ENCODE results near the gene MCL1.
A peak's percentile ranks its signal among the peaks of the same experiment; 100 is the strongest.
"Not testable (repeated sequence)": the region's sequence is repeated elsewhere in the genome, so short reads cannot be mapped to it uniquely, and the experiment has no call there.

MCL1 gene

DNA sequence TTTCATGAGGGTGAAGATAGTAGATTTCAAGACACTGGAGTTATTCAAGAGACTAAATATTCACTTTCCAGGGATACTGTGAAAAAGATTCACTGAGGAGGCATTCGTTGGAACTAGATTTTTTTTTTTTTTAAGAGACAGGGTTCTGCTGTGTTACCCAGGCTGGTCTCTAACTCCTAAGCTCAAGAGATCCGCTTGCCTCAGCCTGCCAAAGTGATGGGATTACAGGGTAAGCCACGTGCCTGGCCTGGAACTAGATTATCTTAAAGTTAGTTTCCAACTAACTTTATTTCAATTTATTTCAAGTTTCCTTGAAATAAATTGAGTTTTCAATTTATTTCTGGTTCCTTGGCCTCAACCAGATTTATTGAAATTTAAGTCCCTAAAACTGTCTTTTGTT lies 24.3 kb upstream of the MCL1 start:
- DNase-seq (ENCODE audit: low read depth in 1 of 2, low spot score in 1 of 2) = no peak

DNA sequence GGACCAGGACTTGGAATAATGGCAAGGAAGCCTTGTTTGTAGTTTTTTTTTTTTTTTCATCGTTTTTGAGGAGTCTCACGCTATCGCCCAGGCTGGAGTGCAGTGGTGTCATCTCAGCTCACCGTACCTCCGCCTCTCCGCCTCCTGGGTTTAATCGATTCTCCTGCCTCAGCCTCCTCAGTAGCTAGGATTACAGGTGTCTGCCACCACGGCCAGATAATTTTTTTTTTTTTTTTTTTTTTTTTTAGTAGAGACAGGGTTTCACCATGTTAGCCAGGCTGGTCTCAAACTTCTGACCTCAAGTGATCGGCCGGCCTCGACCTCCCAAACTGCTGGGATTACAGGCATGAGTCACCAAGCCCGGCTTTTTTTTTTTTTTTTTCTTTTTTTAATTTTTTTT lies 23.0 kb upstream of the MCL1 start:
- DNase-seq (ENCODE audit: low read depth in 1 of 2, low spot score in 1 of 2) = not testable (repeated sequence)

DNA sequence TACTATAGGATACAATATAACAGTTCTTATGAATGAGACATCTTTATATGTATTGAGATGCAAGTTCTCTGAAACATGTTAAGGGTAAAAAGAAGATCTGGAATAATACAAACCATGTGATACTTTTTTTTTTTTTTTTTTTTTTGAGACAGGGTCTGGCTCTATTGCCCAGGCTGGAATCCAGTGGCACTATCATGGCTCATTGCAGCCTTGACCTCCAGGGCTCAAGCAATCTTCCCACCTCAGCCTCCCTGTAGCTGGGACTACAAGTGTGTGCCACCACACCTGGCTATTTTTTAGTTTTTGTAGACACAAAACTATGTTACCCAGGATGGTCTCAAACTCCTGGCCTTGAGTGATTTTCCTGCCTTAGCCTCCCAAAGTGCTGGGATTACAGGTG lies 22.1 kb upstream of the MCL1 start:
- DNase-seq (ENCODE audit: low read depth in 1 of 2, low spot score in 1 of 2) = no peak

DNA sequence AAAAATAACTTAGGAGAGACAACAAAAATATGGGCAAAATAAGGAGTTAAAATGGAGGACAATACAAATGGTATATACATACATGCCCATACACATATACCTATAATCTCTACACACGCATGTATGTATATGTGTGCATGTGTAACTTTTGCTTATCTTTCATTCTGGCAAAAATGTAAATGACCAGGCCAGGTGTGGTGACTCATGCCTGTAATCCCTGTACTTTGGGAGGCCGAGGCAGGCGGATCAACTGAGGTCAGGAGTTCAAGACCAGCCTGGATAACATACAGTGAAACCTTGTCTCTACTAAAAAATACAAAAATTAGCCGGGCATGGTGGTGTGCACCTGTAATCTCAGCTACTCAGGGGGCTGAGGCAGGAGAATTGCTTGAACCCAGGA lies 18.9 kb upstream of the MCL1 start:
- not testable (repeated sequence) for DNase-seq (ENCODE audit: low read depth in 1 of 2, low spot score in 1 of 2)

DNA sequence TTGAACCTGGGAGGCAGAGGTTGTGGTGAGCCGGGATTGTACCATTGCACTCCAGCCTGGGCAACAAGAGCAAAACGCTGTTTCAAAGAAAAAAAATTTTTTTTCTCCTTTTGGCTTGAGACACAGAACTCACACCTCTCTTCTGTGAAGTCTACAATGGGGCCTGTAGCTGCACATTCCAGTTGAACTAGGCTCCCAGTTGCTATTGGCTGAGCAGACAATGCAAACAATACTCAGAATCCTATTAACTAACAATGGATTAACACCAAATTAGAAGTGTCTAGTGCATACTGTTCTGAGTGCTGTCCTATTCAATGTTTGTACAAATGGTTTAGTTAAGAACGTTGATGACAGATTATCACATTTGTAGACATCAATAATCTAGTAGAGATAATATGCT lies 17.6 kb upstream of the MCL1 start:
- DNase-seq (ENCODE audit: low read depth in 1 of 2, low spot score in 1 of 2) = no peak

DNA sequence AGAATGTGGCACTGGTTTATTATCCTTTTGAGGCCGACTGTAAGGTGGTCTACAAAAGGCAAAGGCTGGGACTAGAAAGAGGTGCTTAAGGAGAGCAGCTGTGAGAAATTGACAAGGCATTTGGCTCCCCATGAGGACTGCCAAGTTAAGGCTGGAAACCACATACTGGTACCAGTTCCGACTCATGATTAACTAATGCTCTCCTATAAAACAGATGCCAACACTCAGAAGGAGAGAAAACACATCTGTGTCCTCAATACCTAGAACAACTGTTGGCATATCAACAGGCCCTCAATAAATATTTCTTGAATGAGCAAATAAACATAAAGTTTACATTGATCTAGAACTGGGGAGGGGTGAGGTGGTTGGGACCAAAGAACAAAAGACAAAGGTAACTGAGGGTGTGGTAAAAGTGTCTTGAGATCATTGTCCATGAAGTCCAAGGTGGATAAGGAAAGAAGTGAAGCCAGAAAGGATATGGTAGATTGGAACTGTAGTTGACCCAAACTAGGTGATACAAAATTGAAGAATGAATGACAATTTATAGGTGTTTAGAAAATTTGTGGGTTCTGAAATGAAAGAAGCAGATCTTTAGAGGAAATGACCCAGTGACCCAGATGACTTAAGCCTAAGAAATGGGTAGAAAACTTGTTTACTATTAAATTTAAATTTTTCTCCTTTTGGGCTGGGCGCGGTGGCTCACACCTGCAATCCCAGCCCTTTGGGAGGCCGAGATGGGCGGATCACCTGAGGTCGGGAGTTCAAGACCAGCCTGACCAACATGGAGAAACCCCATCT lies 16.9 kb upstream of the MCL1 start:
- DNase-seq (ENCODE audit: low read depth in 1 of 2, low spot score in 1 of 2) = no peak

DNA sequence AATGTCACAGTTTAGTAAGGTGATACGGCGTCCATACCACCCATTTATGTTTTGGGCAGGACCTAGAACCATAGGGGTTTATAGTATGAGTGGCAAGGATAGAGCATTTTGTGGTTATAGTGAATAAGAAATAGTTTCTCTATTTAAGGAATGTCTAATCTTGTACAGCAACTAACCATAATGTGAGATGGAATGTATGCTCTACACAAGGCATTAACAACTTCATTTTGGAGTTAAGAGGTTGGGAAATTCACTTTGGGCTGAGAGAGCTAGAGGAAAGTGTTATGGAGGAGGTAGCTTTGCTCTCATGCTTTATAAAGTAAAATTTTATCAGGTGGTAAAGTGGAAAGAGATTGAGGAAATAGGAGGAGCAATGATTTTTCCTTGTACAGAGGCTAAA lies 3.0 kb upstream of the MCL1 start:
- DNase-seq (ENCODE audit: low read depth in 1 of 2, low spot score in 1 of 2) = no peak

DNA sequence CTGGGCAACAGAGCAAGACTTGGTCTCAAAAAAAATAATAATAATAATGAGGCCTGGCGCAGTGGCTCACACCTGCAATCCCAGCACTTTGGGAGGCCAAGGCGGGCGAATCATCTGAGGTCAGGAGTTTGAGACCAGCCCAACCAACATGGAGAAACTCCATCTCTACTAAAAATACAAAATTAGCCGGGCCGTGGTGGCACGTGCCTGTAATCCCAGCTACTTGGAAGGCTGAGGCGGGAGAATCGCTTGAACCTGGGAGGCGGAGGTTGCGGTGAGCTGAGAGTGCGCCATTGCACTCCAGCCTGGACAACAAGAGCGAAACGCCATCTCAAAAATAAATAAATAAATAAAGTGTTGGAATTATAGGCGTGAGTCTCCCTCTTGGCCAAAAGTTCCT lies 2.6 kb upstream of the MCL1 start:
- not testable (repeated sequence) for DNase-seq (ENCODE audit: low read depth in 1 of 2, low spot score in 1 of 2)

DNA sequence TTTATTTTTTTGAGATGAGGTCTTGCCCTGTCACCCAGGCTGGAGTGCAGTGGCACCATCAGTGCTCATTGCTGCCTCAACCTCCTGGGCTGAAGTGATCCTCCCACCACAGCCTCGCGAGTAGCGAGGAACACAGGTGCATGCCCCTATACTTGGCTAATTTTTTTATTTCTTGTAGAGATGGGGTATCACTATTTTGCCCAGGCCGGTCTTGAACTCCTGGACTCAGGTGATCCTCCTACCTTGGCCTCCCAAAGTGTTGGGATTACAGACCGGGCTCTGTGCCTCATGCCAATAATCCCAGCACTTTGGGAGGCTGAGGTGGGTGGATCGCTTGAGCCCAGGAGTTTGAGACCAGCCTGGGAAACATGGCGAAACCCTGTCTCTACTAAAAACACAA lies 2.0 kb upstream of the MCL1 start:
- DNase-seq (ENCODE audit: low read depth in 1 of 2, low spot score in 1 of 2) = not testable (repeated sequence)

DNA sequence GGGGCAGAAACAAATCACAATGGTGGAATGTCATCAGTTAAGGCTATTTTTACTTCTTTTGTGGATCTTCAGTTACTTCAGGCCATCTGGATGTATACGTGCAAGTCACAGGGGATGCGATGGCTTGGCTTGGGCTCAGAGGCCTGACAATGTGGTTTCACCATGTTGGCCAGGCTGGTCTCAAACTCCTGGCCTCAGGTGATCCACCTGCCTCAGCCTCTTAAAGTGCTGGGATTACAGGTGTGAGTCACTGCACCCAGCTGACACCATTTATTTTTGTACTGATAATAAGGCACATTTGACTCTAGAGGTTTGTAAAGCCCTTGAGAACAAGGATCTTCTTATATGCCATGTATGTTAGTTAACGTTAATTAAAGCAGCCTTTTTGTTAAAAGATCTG lies 1.6 kb upstream of the MCL1 start:
- DNase-seq (ENCODE audit: low read depth in 1 of 2, low spot score in 1 of 2) = not testable (repeated sequence)

DNA sequence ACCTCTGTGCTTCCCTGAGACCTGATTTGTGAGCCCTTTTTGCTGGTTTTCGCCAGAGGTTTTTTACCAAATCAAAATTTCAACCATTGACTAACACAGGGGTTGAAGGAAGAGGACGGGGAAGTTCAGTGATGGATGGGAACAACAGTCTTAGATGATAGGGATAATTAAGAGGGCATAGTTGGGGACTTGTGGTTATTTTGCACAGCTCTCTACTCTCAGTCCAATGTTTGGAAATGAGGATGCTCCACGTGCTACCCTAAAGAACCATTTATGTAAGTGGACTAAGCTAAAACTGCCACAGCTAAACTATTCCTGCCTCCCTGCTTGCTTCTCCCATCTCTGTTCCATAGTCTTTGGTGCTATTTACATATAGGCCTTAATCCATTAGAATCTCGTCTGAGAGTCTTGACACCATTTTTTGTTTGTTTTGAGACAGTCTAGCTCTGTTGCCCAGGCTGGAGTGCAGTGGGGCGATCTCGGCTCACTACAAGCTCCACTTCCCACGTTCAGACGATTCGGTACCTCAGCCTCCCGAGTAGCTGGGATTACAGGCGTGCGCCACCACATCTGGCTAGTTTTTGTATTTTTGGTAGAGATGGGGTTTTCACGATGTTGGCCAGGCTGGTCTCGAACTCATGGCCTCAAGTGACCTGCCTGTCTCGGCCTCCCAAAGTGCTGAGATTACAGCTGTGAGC lies 684 bp upstream of the MCL1 start:
- DNase-seq (ENCODE audit: low read depth in 1 of 2, low spot score in 1 of 2) = no peak

DNA sequence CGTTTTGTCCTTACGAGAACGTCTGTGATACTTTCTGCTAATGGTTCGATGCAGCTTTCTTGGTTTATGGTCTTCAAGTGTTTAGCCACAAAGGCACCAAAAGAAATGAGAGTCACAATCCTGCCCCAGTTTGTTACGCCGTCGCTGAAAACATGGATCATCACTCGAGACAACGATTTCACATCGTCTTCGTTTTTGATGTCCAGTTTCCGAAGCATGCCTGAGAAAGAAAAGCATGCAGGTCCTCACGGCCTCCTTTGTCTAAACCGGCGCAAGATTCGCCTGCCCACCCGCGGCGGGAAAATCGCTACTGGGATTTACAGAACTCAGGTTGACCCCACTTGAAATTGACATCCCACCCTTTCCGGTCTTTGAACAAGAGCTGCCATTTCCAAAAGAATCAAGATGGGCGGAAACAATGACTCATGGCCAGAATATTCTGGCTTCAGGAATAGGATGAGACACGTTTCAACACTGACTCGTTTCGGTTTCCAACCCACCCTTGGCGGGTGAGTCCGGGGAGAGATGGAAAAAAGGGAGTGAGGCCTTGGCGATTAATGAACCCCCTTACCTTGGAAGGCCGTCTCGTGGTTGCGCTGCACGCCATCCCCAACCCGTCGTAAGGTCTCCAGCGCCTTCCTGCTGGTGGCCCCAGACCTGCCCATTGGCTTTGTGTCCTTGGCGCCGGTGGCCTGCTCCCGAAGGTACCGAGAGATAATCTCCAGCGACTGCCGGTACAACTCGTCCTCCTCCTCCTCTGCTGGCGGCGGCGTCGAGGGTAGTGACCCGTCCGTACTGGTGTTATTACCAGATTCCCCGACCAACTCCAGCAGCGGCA lies 919 bp downstream of the MCL1 start:
- DNase-seq (ENCODE audit: low read depth in 1 of 2, low spot score in 1 of 2) = peak in 1 of 2 donors; percentile 38

DNA sequence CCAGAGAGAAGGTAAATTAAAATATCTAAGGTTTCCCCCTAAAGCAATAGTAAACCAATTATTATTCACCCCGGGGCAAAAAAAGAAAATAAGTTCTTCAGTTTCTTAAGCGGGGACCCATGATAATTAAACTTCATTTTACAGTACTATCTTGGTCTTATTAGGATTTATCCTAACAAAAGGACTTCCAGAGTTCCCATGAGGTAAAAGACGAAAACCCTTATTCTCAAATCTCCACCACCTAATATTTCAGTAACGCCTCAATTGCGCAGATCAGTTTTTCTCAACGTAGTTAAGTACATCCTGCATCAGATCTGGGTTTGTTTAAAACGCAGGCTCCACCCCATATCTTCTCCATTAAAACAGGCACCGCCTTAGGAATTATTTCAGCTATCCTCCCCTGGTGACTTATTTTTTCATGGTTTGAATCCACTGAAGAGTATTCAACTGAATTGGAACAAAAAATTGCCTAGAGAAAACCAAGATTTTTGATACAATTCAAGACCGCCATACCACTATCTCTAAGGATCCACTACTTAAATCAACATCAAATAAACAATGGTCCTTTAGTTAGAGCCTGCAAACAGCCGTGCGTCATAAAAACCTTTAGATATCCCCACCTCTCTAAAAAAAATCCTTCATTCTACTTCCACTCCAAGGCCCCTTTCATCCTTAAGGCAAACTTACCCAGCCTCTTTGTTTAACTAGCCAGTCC lies 1.7 kb downstream of the MCL1 start:
- no peak for DNase-seq (ENCODE audit: low read depth in 1 of 2, low spot score in 1 of 2)

DNA sequence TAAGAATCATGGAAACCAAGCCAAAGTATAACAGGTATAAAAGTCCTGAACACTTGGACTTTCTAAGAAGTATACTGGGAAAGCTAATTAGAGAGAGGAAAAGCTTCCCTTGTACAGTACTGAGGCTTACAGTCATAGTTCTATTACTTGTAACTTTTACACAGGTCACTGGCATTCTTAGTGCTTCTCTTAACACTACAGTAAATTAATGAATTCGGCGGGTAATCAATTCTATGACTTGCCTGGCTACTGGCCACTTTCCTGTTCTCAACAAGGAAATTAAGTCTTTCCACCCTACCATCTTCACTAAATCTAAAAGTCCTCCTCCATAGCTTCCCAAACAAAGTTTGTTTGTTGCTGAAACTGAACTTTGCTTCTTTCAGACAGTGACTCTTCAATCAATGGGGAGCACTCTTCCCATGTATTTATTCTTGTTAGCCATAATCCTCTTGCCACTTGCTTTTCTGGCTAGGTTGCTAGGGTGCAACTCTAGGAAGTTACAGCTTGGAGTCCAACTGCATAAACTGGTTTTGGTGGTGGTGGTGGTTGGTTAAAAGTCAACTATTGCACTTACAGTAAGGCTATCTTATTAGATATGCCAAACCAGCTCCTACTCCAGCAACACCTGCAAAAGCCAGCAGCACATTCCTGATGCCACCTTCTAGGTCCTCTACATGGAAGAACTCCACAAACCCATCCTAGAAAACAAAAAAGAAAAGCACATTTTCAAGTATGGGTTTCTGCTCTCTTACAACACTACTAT lies 2.4 kb downstream of the MCL1 start:
- no peak for DNase-seq (ENCODE audit: low read depth in 1 of 2, low spot score in 1 of 2)

DNA sequence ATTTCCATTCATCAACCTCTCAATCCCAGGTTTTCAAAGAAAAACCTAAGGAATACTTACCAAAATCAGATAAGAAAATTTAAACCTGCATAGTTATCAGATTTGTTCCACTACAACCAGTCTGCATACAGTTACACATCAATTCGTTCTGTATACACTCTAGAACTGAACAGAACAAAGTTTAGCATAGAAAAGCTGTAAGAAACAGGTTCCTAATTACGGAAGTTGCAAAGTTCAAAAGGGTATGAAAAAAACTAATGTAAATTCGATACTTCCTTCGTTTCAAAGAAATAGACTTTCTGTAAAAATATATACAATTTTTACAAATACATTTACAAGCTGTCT lies 3.1 kb downstream of the MCL1 start:
- DNase-seq (ENCODE audit: low read depth in 1 of 2, low spot score in 1 of 2) = no peak

DNA sequence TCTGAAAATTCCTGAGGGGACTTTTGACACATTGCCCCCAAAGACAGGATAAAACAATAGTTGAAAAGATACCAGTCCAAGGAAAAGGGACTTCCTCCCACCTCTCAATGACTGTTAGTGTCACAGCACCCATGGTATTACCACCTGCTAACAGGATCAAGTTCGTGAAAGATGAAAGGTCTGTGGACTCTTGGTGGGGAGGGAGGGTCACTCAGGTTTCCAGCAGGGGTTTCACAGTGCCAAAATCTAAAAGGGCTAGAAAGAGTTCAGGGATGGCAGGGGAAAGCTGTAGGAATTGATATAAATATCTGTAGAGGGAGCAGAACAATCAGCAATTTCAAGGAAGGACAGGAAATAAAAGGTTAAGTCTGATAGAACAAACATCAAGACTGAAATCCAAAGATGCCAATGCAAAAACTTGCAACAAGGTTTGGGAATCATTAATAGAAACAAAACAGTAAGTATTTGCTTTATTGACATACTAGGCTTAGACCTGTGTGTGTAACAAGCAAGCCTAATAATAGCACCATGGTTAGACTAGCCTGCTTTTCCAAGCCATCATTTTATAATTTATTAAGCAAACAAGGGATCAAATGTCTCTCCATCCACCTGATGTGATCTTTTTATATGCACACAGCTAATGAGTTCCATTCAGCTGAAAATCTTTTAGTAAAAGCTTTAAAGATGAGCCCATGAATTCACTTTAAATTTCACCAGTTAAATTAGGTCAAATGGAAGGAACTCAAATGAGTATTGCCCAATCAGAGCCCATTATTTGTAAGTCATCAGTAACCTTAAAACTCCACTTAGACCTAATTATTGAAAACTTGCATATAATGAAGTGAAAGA lies 3.7 kb downstream of the MCL1 start:
- DNase-seq (ENCODE audit: low read depth in 1 of 2, low spot score in 1 of 2) = no peak

DNA sequence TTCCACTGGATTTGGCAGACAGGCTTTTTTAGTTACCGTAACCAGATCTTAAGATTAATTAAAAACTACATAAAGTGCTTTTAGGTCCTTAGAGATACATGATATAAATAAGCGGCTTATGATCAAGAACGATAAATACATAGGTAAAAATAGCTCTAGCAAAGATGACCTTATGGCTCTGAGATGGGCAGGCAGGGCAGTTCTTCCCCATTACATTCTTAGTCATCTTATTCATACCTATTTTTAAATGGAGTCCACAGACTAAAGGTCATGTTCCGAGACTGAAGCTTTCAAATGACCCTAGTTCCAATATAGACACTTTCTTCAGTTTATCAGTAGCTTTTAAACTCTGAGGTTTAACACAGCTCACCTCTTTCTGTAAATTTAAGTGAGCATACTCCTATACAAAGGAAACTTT lies 4.3 kb downstream of the MCL1 start:
- no peak for DNase-seq (ENCODE audit: low read depth in 1 of 2, low spot score in 1 of 2)

DNA sequence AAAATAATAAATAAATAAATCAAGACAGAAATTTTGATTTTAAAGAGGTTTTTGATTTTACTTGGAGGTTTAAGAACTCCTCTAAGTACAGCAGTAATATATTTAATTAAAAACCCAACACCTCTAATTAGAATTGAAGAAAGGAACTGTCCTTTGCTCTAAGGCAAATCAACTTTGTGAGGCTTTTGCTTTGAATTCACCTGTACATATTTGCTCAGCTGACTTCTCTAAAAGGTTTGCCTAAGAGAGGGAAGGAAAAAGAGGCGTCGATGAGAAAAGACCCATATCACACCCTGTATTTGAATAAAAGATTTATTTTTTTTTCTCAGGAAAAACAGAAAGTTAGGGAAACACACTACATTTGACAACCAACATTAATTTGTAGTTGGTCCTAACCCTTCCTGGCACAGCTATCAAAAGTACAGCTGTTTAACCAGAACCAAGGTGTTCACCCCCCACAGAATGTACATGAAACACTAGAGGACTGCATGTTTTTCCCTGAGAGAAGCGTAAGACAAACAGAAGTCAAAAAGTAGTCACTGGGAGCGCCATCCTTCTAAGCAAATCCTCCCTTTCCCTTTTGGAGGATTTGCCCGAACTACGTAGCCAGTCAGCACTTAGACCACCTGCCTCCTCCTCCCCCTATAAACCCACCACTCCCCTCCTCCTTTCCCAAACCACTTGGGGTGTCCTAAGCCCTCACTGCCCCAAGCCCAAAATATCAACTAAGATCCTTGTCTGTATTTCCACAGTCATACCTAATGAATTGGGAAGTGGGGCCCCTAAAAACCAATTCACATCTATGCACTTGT lies 4.9 kb downstream of the MCL1 start:
- DNase-seq (ENCODE audit: low read depth in 1 of 2, low spot score in 1 of 2) = no peak

DNA sequence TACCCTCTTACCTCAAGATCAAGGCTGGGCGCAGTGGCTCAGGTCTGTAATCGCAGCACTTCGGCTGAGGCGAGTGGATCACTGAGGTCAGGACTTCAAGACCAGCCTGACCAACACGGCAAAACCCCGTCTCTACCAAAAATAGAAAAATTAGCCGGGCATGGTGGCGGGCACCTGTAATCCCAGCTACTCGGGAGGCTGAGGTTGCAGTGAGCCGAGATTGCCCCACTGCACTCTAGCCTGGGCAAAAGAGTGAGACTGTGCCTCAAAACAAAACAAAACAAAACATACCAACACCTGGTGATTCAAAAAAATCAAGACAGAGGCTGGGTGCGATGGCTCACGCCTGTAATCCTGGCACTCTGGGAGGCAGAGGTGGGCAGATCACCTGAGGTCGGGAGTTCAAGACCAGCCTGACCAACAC lies 5.8 kb downstream of the MCL1 start:
- not testable (repeated sequence) for DNase-seq (ENCODE audit: low read depth in 1 of 2, low spot score in 1 of 2)
